GM19099 (cell line): ENCODE results near the gene MAGEB4.

Experiments used
- POLR2A ChIP-seq: IDR thresholded peaks from 3 replicates; pipeline ENCODE4 v1.6.1; 2011; ENCODE audit warnings: low read depth; ENCODE audit not compliant: insufficient read length; ENCODE audit errors: extremely low read depth

MAGEB4 gene, protein sequence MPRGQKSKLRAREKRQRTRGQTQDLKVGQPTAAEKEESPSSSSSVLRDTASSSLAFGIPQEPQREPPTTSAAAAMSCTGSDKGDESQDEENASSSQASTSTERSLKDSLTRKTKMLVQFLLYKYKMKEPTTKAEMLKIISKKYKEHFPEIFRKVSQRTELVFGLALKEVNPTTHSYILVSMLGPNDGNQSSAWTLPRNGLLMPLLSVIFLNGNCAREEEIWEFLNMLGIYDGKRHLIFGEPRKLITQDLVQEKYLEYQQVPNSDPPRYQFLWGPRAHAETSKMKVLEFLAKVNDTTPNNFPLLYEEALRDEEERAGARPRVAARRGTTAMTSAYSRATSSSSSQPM

DNA sequence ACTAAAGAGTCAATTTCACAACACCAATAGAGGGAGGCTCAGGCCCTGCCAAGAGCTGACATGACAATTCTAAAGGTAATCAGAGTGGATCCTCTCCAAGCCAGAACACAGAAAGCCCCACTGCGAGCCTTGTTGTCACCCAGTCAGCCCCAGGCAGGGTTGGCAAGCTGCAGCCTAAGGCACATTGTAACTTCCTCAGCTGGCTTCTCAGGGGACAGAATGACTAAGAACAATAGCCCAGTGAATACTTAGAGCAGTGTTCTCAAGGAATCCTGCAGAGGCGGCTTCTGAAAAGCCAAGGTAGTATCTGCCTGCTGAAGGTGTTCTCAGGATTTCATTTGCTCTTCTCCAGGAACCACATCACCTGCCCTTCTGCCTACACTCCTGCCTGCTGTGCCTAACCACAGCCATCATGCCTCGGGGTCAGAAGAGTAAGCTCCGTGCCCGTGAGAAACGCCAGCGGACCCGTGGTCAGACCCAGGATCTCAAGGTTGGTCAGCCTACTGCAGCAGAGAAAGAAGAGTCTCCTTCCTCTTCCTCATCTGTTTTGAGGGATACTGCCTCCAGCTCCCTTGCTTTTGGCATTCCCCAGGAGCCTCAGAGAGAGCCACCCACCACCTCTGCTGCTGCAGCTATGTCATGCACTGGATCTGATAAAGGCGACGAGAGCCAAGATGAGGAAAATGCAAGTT, at the start of gene MAGEB4:
Gene MAGEB4, plus strand, starts transcription at position 277 of the 692 bp plus-strand sequence. Its CDS starts 136 bp downstream, at position 413.
- no peak for TF ChIP-seq POLR2A

DNA sequence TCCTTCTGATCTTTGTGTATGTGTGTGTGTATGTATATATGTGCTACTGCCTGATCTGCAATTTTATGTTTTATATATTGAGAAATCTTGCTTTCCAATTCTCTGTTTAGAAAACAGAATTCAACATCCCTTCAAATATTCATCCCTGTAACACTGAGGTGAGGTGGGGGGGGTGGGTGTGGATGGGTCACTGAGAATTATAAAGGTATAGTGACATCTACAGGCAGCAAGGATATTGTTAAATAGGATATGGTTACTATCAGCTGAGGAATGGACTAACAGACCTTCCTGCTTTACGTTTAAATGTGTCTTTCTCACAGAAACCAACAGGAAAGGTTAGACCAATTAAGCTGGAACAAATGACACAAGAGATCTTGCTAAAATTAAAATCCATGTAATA, 45.5 kb upstream of the MAGEB4 start:
- TF ChIP-seq POLR2A, result no peak

DNA sequence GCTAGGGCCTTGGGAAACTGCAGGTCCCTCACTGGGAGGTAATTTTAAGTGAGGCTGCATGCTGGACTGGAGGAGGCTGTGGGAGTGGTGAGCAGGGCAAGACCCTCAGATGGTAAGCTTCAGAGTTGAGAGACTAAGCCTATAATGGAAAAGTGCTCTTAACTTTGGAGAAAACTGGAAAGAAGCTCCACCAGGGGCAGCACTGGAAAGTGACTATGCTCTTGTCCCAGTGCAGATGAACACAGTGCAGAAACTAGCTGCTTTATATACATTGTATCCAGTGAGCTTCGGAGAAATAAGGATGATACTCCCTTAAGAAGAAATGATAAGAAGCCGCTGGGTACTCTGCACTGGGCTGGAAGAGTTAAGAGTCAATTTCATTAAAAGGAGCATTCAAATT, 29.6 kb upstream of the MAGEB4 start:
- TF ChIP-seq POLR2A, result no peak

DNA sequence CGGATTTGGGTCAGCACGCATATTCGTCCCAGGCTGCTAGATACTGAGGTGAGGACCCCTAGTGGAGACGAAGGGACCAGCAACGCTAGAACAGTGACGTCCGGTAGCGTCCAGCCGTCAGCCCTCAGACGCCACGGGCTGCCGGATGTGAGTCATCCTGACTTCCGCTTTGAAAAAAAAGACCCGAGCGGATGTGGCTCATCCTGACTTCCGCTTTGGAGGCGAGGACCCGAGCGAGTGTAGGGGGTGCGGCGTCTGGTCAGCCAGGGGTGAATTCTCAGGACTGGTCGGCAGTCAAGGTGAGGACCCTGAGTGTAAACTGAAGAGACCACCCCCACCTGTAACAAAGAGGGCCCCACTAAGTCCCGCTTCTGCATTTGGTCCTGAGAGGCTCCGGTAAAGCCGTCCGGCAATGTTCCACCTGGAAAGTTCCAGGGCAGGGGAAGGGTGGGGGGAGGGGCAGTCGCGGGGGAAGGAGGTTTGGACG, 26.4 kb upstream of the MAGEB4 start, which contains the start of gene MAGEB2:
Gene MAGEB2, plus strand, starts transcription at position 207 of the 487 bp plus-strand sequence. CDS start 3,018 bp downstream, outside the sequence.
- TF ChIP-seq POLR2A, result no peak

DNA sequence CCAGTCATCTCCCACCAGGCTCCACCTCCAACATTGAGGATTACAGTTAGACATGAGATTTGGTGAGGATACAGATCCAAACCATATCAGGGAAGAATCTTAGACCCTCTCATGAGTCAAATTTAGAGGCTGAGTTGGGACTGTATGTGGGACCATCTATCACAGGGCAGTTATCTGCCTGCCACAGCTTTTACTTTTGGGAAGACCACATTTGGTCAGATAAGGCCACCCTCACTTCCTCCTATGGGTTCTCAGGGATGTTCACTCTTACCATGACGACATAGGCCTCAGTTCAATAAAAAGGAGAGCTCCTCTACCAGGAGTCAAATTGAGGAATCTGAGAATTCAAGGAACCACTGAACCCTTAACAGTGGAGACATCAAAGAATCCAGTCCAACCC, 24.3 kb upstream of the MAGEB4 start:
- TF ChIP-seq POLR2A, result no peak

DNA sequence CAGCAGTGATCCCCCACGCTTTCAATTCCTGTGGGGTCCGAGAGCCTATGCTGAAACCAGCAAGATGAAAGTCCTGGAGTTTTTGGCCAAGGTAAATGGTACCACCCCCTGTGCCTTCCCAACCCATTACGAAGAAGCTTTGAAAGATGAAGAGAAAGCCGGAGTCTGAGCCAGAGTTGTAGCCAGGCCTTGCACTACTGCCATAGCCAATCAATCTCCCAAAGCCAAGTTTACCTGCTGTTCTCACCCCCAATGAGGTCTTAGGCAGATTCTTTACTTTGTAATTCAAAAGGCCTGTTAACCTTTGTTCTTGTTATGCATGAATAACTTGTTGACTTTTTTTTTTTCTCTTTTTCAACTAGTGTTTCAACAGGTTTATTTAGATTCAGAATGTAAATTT, 22.4 kb upstream of the MAGEB4 start:
- no peak for TF ChIP-seq POLR2A

DNA sequence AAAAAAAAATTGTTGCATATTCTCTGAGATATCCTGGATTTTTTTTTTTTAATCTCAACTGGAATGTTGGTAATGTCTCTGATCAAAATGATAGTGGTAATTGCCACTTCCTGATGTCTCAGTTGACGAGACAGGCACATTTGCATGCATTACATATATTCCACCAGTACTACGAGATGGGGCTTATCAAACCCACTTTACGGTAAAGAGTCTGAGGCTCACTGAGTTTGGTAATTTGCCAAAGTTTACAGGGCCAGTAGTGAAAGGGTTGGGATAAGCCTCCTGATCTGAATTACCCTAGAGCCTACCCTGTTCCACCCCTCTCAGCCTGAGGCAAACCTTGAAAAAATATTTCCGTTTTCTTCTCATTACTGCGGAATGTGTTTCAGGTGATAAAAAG, 21.1 kb upstream of the MAGEB4 start:
- no peak for TF ChIP-seq POLR2A

DNA sequence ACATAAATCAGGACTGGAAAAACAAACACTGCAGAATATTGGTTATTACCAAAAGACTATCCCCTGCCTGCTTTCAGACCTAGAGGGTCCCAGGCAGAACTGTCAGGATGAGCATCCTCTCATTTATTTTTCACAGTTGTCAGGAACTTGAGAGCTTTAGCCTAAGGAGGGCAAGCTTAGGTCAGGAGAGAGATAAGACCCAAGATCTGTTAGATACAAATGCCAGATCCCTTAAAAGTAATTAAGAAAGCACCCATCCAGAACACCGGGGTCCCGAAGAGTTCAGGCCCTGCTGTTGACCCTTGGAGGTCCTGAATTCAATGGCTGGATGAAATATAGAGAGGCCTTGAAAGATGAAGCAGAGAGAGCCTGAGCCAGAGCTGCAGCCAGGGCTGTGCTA, 17.3 kb upstream of the MAGEB4 start:
- TF ChIP-seq POLR2A, result no peak

DNA sequence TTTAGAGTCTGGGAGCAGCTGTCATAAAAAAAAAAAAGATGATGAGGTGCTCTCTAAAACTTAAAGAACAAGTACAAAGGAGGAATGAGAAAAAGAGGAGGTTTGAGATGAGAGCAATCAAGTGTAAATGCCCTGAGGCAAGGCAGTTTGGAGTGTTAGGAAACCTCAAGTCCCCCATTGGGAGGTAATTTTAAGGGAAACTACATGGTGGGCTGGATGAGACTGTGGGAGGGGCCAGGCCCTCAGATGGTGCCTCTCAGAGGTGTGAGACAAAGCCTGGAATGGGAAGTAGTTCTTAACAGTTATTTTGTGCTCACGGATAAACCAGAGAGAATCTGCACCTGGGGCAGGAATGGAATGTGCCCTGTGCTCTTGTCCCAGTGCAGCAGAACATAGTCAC, 13.3 kb upstream of the MAGEB4 start:
- no peak for TF ChIP-seq POLR2A

DNA sequence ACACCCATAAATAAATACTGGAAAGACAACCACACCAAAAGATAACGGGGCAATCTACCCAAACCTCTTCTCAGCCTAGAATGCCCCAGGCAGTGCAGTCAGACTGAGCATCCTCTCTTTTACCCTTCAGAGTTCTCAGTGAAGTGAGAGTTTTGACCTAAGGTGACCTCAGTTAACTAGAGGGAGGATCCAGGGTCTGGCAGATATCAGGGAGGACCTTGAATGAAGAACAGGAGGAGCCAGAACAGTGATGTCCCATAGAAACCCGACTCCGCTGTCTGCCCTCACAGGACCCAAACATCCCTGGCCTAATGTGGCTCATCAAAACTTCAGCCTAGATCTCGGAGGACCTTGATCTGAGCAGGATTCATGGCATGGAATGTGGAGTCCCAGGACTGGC, 11.4 kb upstream of the MAGEB4 start, which contains the start of gene MAGEB3:
Gene MAGEB3, plus strand, starts transcription at position 263 of the 400 bp plus-strand sequence. CDS start 5,268 bp downstream, outside the sequence.
- no peak for TF ChIP-seq POLR2A

DNA sequence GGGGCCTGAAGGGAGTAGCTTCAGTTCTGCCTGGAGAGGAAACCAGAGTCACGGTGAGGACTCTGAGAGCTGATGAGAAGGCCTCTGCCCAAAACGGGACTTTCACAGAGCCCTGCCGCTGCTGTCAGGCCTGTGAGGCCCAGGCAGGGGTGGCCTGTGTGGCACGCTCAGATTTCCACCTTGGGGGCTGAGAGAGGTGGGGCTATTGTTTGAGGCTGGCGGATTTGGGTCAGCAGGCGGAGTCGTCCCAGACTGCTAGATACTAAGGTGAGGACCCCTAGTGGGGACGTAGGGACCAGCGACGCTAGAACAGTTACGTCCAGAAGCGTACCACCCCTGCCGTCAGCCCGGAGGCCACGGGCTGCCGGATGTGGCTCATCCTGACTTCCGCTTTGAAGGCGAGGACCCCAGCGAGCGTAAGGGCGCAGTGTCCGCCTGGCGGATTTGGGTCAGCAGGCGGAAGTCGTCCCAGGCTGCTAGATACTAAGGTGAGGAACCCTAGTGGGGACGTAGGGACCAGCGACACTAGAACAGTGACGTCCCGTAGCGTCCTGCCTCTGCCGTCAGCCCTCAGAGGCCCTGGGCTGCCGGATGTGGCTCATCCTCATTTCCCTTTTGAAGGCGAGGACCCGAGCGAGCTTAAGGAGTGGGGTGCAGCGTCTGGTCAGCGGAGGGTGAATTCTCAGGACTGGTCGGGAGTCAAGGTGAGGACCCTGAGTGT, 5.1 kb downstream of the MAGEB4 start, which contains the start of gene MAGEB1:
Gene MAGEB1, plus strand, starts transcription at position 378 of the 721 bp plus-strand sequence. CDS start 3,348 bp downstream, outside the sequence.
- TF ChIP-seq POLR2A, result no peak

DNA sequence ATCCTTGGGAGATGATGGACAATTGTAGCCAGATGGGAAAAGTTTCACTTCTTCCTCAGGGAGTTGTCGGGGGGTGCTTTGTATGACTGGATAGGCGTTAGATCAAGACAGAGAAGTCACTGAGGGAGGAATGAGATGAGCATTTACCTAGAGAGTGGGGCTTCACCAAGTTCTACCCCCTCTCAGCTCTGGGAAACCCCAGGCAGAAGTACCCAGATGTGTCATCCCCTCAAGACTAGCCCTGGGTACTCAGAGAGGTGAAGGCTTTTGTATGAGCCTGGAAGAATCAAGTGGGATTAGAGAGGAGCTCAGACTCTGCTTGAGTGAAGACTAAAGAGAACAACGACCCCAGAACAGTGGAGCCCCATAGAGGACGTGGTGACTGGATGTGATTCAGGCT, 7.1 kb downstream of the MAGEB4 start:
- no peak for TF ChIP-seq POLR2A

DNA sequence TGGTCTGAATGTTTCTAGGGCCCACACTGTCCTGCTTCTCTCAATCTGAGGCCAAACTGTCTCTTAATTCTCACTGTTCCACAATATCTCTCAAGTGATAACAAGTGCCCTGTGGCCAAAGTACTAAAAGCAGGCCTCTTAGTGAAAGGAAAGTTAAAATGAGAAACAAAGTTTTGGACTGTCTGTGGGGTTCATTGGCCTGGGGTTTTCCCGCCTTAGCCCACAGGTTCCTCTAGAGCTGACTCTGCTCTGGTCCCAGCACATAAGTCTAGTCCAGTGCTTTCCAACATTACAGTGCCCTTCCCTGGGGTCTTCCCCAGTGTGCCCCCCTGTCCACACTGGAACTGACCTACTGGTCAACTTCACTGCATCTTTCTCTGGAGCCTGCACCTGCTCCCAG, 11.5 kb downstream of the MAGEB4 start:
- no peak for TF ChIP-seq POLR2A

DNA sequence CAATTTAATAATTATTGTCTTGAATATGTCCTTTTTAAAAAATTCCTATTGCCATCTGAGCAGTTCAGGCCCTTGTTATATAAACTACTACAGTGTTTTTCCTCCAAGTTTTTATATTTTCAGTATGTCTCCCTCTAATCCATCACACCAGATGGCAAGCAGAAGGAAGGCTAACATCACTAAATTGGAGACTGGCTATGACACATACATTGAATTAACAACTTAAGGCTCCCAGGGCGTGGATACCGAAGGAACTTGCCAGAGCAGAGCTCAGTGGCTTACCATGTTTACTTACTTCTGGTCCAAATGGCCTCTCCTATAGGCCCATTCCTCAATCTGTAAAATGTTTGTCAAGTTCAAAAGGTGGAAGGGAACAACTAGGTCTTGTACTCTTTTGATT, 18.1 kb downstream of the MAGEB4 start:
- no peak for TF ChIP-seq POLR2A

DNA sequence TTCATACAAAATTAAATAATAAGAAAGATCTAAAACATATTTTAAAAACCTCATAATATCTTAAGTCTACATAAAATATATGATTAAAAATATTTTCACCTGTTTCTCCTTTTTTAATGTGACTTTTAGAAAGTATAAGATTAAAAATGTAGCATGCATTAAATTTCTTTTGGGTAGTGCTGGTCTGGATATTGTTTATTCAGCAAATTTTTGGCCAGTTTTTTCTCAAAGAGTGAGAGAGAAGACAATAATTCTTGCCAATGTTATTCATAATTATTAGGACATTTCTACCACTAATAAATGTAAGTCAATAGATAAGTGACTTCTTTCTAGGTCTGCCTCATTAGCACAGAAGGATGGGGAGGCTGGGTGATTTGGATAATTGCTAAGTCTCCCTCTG, 19.2 kb downstream of the MAGEB4 start:
- TF ChIP-seq POLR2A, result no peak
